ENCODE measurements around the gene CCDC146.
A peak's percentile ranks its signal among the peaks of the same experiment; 100 is the strongest.
"Not testable (repeated sequence)": the region's sequence is repeated elsewhere in the genome, so short reads cannot be mapped to it uniquely, and the experiment has no call there.

Gene CCDC146

DNA sequence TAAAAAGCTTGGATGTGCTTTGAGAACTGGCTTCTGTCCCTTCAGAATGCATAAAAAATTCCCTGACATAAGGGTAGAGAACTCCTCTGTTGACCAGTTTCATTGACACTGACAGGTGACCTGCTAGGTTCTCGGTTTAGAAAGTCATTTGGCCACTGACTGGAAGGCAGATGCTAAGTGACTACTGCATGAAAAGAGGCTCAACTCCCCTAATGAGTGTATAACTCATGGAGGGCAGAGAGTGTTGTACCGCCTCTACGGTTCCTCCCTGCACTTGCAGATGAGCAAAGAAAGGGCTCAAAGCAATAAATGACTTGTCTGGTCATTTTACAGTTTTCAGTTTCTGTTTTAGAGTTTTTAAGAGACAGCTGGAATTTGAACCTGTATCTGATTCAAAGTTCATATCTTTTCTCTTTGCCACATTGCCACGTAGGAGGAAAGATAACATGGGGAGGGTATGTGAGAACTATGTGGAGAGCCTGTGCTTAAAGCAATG lies 80.1 kb downstream of the CCDC146 start:
- DNase-seq = peak; percentile 50

DNA sequence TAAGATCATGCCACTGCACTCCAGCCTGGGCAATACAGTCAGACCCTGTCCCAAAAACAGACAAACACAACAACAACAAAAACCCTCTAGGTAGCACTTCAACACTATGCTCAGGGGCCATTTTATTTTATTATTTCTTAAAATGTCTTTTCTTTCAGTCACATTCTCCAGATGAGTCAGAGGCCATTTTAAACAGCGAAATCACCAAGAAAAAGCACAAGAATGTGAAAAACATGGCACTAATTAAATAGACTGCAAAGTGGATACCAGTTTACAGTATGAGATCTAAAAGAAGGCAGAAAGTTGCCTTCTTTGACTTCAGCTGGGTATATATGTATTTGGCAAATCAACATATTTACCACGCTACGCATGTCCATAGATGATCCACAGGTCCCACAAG lies 83.3 kb downstream of the CCDC146 start:
- no peak for DNase-seq

GRCh38 chr7:77208416-77208815 lies 86.0 kb downstream of the CCDC146 start:
- peak; percentile 72 for DNase-seq

- no peak for DNase-seq
These were observed 87.2 kb downstream of the CCDC146 start for GRCh38 chr7:77209479-77210139.

DNA sequence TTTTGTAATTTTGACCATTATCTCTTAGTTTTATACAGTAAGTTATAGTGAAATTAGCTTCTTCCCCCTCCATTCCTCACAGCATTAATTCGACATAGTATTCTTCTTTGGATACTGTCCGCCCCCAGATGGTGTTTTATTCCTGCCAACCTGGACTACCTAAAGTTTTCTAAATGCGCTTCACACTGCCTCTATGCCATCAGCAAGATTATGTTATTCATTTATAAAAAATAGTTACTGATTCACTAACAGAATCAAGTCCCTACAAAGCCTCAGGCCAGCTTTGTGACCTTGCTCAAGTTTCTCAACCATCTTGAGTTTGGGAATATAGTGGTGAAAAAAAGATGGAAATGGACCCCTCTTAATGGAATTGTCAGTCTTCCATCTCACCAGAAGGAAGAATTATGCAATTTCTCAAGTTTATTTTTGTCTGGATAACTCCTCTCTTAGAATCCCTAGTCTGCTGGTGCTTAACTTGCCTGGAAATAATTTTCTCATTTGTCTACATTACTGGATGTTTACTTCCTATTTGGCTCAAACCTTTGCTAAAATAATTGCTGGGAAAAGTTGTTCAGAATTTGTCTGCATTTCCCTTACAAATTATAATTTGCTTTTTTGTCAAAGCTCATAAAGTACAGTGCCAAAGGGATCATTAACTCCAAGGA lies 93.9 kb downstream of the CCDC146 start:
- DNase-seq = no peak

DNA sequence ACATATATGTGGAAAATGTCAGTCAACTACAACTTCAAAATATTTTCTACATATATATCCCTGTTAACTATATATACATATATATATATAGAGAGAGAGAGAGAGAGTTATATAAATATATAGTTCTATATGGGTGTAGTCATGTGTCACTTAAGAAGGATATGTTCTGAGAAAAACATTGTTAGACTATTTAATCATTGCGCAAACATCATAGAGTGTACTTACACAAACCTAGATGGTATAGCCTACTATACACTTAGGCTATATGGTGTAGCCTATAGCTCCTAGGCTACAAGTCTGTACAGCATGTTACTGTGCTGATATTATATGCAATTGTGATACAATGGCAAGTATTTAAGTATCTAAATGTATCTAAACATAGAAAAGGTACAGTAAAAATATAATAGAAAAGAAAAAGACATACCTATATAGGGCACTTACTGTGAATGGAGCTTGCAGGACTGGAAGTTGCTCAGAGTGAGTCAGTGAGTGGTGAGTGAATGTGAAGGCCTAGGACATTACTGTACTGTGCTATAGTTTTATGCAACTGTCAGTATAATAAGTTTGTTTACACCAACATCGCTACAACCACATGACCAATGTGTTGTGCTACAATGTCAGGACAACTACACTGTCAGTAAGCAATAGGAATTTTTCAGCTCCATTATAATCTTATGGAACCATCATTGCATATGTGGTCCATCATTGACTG lies 95.2 kb downstream of the CCDC146 start:
- no peak for DNase-seq

DNA sequence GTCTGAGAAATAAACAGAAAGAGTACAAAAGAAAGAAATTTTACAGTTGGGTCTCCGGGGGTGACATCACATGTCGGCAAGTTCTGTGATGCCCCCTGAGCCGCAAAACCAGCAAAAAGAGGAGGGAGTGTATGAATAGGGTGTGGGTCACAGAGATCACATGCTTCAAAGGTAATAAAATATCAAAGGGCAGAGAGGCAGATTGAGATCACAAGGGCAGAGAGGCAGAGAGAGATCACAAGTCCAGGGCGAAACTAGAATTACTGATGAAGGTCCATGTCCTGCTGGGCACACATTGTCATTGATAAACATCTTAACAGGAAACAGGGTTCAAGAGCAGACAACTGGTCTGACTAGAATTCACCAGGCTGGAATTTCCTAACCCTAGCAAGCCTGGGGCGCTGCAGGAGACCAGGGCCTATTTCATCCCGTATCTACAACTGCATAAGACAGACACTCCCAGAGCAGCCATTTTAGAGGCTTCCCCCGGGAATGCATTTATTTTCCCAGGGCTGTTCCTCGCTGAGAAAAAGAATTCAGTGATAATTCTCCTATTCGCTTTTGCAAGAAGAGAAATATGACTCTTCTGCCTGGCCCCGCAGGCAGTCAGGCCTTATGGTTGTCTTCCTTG lies 97.4 kb downstream of the CCDC146 start:
- DNase-seq = not testable (repeated sequence)

GRCh38 chr7:77222065-77222464 lies 99.7 kb downstream of the CCDC146 start:
- DNase-seq = peak; percentile 77

GRCh38 chr7:77222819-77223218 lies 100.4 kb downstream of the CCDC146 start:
- DNase-seq = no peak

- DNase-seq = peak; percentile 19
These were observed 100.8 kb downstream of the CCDC146 start for GRCh38 chr7:77223261-77223660.

DNA sequence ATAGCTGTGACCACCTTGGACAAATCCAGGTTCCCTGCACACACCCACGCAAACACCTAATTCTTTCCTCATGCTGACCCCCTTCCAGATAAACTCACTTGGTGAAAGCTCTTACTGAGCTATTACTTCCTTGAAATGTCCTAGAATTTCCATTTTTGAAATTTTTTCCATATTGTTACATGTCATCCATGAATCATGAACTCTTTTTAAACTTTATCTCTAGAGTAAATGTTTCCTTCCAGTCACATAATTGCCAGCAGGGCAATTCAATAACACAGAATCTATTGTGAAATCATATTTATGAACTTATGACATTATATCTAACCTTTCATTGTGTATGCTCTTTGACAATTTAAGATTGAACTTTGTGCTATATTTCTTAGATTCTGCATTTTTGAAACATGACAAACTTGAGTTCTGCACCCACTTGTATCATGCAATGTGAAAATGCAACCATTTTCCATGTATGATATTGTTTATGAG lies 104.0 kb downstream of the CCDC146 start:
- DNase-seq = no peak

- not testable (repeated sequence) for DNase-seq
These were observed 106.4 kb downstream of the CCDC146 start for GRCh38 chr7:77228795-77229194.

DNA sequence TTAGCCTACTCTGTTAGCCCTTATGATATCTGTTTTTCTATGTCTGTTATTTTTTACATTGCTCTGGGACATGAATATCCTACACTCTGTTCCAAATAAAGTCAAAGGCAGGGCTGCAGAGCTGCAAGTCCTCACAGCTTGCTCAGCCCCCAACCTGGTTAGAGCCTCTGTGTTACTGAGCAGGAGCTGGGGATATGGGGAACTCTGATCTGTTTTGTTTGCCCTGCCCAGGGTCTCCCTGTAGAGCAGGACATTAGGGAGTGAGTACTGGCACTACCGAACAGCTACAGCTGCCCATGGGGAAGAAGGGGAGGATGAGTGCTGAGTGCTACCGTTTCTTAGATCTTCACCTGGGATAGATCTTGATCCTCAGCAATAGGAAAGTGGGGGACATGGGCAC lies 110.1 kb downstream of the CCDC146 start:
- no peak for DNase-seq

GRCh38 chr7:77235276-77235675 lies 112.9 kb downstream of the CCDC146 start:
- DNase-seq = peak; percentile 39

DNA sequence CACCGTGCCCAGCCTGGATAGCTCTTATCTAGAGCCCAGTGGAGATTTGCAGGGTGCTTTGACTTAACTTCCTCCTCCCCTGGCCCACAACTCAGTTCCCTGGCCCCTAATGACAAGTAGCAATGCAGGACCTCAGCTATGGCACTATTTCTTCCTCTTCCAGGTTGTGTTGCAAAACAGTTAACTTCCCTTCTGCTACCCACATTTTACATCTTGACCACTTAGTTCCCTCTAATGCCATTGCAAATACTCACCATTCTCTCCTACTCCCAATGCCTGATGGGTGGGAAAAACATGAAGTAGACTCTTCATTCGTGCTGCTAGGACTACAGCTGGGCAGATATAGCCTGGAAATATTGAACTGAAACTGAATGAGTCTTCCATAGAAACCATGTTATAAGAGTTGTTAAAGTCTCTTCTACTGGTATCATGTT lies 116.3 kb downstream of the CCDC146 start:
- DNase-seq = peak; percentile 100

- peak; percentile 91 for DNase-seq
These were observed 117.1 kb downstream of the CCDC146 start for GRCh38 chr7:77239471-77239870.

- DNase-seq = no peak
These were observed 119.7 kb downstream of the CCDC146 start for GRCh38 chr7:77242068-77242467.

GRCh38 chr7:77242554-77242953 lies 120.1 kb downstream of the CCDC146 start:
- DNase-seq = peak; percentile 31

GRCh38 chr7:77244222-77244934 lies 122.0 kb downstream of the CCDC146 start:
- DNase-seq = peak; percentile 38

DNA sequence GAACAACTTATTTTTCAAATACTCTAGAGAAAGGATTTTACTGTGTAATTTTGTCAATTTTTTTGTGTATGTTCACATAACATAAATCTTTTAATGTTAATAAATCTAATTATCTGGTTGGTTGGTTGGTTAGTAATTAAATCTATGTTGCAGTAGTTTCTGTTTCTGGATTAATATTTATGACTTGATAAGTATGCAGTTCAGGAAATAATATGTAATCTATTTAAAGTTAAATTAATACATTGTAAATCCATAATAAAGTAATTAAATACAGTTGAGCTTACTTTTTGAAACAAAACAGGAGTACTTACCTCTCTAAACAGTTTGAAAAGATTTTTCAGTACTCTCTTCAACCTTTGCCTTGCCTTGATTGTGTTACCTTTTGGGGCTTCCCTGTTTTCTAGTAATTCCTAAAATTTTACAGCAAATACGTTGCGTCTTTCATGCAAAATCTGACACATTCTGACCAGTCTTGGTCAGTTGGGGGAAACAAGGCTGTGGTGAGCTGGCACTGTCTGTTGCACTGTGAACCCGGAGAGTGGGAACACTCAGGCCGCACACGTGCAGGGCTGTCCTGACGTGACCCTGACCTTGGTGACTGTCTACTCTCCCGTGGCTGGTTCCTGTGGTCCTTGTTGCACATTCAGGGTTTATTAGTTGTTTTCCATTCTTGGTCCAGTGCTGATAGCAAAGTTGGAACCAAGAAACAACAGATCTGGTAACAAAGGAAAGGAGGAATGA lies 122.8 kb downstream of the CCDC146 start:
- peak; percentile 61 for DNase-seq

- DNase-seq = peak; percentile 39
These were observed 123.7 kb downstream of the CCDC146 start for GRCh38 chr7:77246026-77246640.
